ENCODE measurements around the gene FAM76A. TPM values are rescaled to one million over a fixed set of nuclear protein-coding genes. Genes with fewer than 3 reads are reported as not detected.

The FAM76A gene
- total and polyA plus RNA-seq, 4 donors, result 1.7 to 7.4 (median 4.9) TPM

DNA sequence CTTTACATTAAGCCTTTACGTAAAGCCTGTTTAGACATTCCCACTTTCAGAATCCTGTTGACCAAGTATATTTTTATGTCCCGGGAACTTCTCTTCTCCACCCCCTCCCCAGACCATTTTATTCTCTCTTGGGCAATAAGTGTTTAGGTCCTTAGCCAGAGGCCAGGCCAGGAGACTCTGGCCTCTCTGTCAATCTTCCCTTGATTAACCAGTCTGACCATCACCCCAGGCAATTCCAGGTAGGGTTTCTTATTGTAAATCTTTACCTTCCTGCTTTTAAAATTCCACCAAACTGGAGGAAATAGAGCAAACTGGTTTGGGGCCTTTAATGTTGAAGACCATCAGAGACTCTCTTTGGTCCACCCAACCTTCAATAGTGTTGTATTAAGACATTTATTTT is 41.6 kb upstream of the FAM76A start:
- WGBS, result 93% methylated on average over 2 of the region's 2 CpGs

GRCh38 chr1:27686223-27686990 is 39.4 kb upstream of the FAM76A start:
- TF ChIP-seq RXRA (IDR thresholded peaks at IDR 0.05) (no peak), GABPA (IDR thresholded peaks at IDR 0.05 in 1 of 2, conservative IDR thresholded peaks at IDR 0.05 in 1 of 2) (no peak), FOXA1 (IDR thresholded peaks at IDR 0.05) (no peak), NR2F2 (IDR thresholded peaks at IDR 0.05) (no peak), REST (IDR thresholded peaks at IDR 0.05) (no peak), YY1 (IDR thresholded peaks at IDR 0.05) (no peak), RAD21 (IDR thresholded peaks at IDR 0.05) (no peak), TAF1 (conservative IDR thresholded peaks at IDR 0.05) (no peak), SP1 (IDR thresholded peaks at IDR 0.05) (no peak), JUND (IDR thresholded peaks at IDR 0.05) (no peak), HNF4A (conservative IDR thresholded peaks at IDR 0.05) (no peak), EGR1 (IDR thresholded peaks at IDR 0.05; ENCODE audit: low read depth in 2 of 2) (no peak), MAX (IDR thresholded peaks at IDR 0.05) (no peak), ZBTB33 (IDR thresholded peaks at IDR 0.05) (no peak), HNF4G (IDR thresholded peaks at IDR 0.05) (no peak), FOXA2 (IDR thresholded peaks at IDR 0.05) (no peak)
- TF ChIP-seq, protein P1, sequence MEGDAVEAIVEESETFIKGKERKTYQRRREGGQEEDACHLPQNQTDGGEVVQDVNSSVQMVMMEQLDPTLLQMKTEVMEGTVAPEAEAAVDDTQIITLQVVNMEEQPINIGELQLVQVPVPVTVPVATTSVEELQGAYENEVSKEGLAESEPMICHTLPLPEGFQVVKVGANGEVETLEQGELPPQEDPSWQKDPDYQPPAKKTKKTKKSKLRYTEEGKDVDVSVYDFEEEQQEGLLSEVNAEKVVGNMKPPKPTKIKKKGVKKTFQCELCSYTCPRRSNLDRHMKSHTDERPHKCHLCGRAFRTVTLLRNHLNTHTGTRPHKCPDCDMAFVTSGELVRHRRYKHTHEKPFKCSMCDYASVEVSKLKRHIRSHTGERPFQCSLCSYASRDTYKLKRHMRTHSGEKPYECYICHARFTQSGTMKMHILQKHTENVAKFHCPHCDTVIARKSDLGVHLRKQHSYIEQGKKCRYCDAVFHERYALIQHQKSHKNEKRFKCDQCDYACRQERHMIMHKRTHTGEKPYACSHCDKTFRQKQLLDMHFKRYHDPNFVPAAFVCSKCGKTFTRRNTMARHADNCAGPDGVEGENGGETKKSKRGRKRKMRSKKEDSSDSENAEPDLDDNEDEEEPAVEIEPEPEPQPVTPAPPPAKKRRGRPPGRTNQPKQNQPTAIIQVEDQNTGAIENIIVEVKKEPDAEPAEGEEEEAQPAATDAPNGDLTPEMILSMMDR (IDR thresholded peaks at IDR 0.05; ENCODE audit: low read depth, low read length, missing input control), result no peak
- Histone ChIP-seq H3K9me3 (ENCODE audit: control insufficient read depth in 4 of 4, low read length in 3 of 4) (peaks cover 0 to 4% (median 2%) of the 10 kb centered on the region in 4 donors), H3K27ac (ENCODE audit: low read depth in 1 of 2, low read length in 2 of 2) (no peak overlapping the region), H3K9ac (ENCODE audit: low read depth in 1 of 2, low read length in 2 of 2) (no peak overlapping the region), H3K36me3 (ENCODE audit: control insufficient read depth in 4 of 4, insufficient read depth in 3 of 4, low read depth in 1 of 4, low read length in 3 of 4) (no peaks in the 10 kb centered on the region), H3K4me3 (ENCODE audit: low read depth in 1 of 3, low read length in 3 of 3) (no peak overlapping the region), H3K27me3 (ENCODE audit: control insufficient read depth in 4 of 4, insufficient read depth in 4 of 4, low read length in 3 of 4) (no peaks in the 10 kb centered on the region), H3K4me1 (ENCODE audit: control insufficient read depth in 4 of 4, insufficient read depth in 4 of 4, low read length in 3 of 4) (no peaks in the 10 kb centered on the region)
- WGBS, result 74% methylated on average over 21 of the region's 21 CpGs
- DNase-seq (ENCODE audit: low spot score), result peak; percentile 44

More for the DNA sequence above, 41.6 kb upstream of the FAM76A start:
- no peaks in the 10 kb centered on the region for H3K4me1 ChIP-seq (ENCODE audit: control insufficient read depth in 4 of 4, insufficient read depth in 4 of 4, low read length in 3 of 4)
- H3K27me3 ChIP-seq (ENCODE audit: control insufficient read depth in 4 of 4, insufficient read depth in 4 of 4, low read length in 3 of 4), result no peaks in the 10 kb centered on the region
- no peak overlapping the region for H3K4me3 ChIP-seq (ENCODE audit: low read depth in 1 of 3, low read length in 3 of 3)
- TF ChIP-seq JUND (IDR thresholded peaks at IDR 0.05) (no peak), RXRA (IDR thresholded peaks at IDR 0.05) (no peak), NR2F2 (IDR thresholded peaks at IDR 0.05) (no peak), YY1 (IDR thresholded peaks at IDR 0.05) (no peak), HNF4G (IDR thresholded peaks at IDR 0.05) (no peak), SP1 (IDR thresholded peaks at IDR 0.05) (no peak)
- TF ChIP-seq, protein P1 (IDR thresholded peaks at IDR 0.05; ENCODE audit: low read depth, low read length, missing input control), result no peak
- TF ChIP-seq, protein P2, sequence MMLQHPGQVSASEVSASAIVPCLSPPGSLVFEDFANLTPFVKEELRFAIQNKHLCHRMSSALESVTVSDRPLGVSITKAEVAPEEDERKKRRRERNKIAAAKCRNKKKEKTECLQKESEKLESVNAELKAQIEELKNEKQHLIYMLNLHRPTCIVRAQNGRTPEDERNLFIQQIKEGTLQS (IDR thresholded peaks at IDR 0.05), result no peak
- H3K36me3 ChIP-seq (ENCODE audit: control insufficient read depth in 4 of 4, insufficient read depth in 3 of 4, low read depth in 1 of 4, low read length in 3 of 4), result no peaks in the 10 kb centered on the region
- no peak overlapping the region for H3K27ac ChIP-seq (ENCODE audit: low read depth in 1 of 2, low read length in 2 of 2)
- peaks cover 0 to 7% (median 2%) of the 10 kb centered on the region in 4 donors for H3K9me3 ChIP-seq (ENCODE audit: control insufficient read depth in 4 of 4, low read length in 3 of 4)
- DNase-seq (ENCODE audit: low spot score), result no peak
- H3K9ac ChIP-seq (ENCODE audit: low read depth in 1 of 2, low read length in 2 of 2), result no peak overlapping the region
